BJ (cell line): ENCODE measurements around the gene LDLRAP1. TPM values are rescaled to one million over a fixed set of nuclear protein-coding genes. Genes with fewer than 3 reads are reported as not detected.

Experiments
- CTCF ChIA-PET: fragments of 350-600 bp; formaldehyde crosslinking; extraction: SDS; loops from one replicate; lab custom pipeline; 2021; ENCODE audit warnings: antibody characterized with exemption, inconsistent platforms; lab: Yijun Ruan, JAX
- POLR2A ChIA-PET: fragments of 300-600 bp; sonication (Branson Sonifier 250); formaldehyde crosslinking; extraction: SDS; loops from one replicate; lab custom pipeline; 2021; ENCODE audit warnings: antibody characterized with exemption; lab: Charles Lee
- DNase-seq: peaks from one replicate; pipeline ENCODE4 v3.0.0-alpha.2; 2011; ENCODE audit warnings: low read depth
- H3K27me3 ChIP-seq: 2 replicates; pipeline ENCODE4 v1.6.0; 2011; ENCODE audit warnings: low read length; ENCODE audit not compliant: control insufficient read depth, insufficient read depth
- H3K36me3 ChIP-seq: 2 replicates; pipeline ENCODE4 v1.5.1; 2011; ENCODE audit warnings: low read length; ENCODE audit not compliant: control insufficient read depth, insufficient read depth
- H3K4me3 ChIP-seq: 2 replicates; pipeline ENCODE4 v1.5.1; 2011; ENCODE audit warnings: low read depth, mild to moderate bottlenecking, control low read depth, low read length
- CTCF ChIP-seq: IDR thresholded peaks from 2 replicates; pipeline ENCODE4 v1.5.1; 2011; ENCODE audit warnings: low read depth, mild to moderate bottlenecking, control low read depth, inconsistent platforms, low read length, moderate library complexity; ENCODE audit not compliant: insufficient read depth
- polyA plus RNA-seq: library from polyadenylated mRNA; depleted of rRNA; stranded (reverse); fragments of >200 nt; gene quantifications from 2 replicates; pipeline ENCODE4 v1.2.3, GENCODE V29; 2011

LDLRAP1 gene
- polyA plus RNA-seq, 1 experiment, result 27.2 TPM

GRCh38 chr1:25550683-25551310, 7.4 kb downstream of the LDLRAP1 start:
- H3K36me3 ChIP-seq, result peaks cover 5% of the 10 kb centered on the region; the same call in 1 of the 2 replicates
- no peaks in the 10 kb centered on the region for H3K27me3 ChIP-seq
- no peak for TF ChIP-seq CTCF
- ChIA-PET POLR2A (interaction anchor here (0.6 kb wide), 1 partner anchor 867 kb away, joined by 3 read pairs; no protein-coding TSS in a partner anchor), CTCF (interaction anchor here (1.0 to 4.0 kb wide), 2 partner anchors 22 kb away, joined by 3 to 17 read pairs; no protein-coding TSS in a partner anchor)
- H3K4me3 ChIP-seq, result no peak overlapping the region
- DNase-seq, result no peak

DNA sequence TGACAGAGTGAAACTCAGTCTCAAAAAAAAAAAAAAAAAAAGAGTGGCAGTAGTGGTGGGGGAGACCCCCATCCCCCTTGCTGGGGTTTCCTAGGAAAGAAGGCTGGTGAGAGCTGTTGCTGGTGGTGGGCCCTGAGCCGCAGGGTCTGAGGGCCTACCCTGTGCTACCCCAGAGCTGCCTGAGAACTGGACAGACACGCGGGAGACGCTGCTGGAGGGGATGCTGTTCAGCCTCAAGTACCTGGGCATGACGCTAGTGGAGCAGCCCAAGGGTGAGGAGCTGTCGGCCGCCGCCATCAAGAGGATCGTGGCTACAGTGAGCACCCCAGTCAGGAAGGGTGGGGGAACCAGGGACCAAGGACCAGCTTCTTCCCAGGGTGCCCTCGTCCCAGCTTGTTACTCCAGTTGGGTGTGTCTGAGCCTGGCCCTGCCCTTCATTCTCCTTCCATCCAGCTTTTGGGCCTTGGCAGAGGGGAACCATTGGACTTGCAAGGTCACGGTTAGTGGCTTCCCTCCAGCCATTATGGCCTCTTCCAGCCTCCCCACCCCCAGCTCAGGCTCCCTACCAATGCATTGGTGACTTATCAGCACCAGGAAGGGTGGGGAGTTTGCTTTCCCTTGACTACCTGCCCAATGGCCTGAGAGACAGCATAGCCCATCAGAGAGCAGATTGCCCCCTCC, 10.5 kb downstream of the LDLRAP1 start:
- DNase-seq, result no peak
- no peak overlapping the region for H3K4me3 ChIP-seq
- ChIA-PET POLR2A (no interaction called here), CTCF (interaction anchor here (0.9 to 1.4 kb wide), 4 partner anchors 12 to 33 kb away, joined by 3 to 4 read pairs (median 4); no protein-coding TSS in a partner anchor)
- H3K27me3 ChIP-seq, result no peaks in the 10 kb centered on the region
- no peak for TF ChIP-seq CTCF
- H3K36me3 ChIP-seq, result peaks cover 7% of the 10 kb centered on the region

- Histone ChIP-seq H3K36me3 (peaks cover 10% of the 10 kb centered on the region), H3K27me3 (no peaks in the 10 kb centered on the region), H3K4me3 (no peak overlapping the region)
- TF ChIP-seq CTCF, result no peak
- no peak for DNase-seq
- CTCF ChIA-PET, result interaction anchor here (1.3 to 1.4 kb wide), 2 partner anchors 11 to 15 kb away, joined by 4 read pairs; no protein-coding TSS in a partner anchor
- POLR2A ChIA-PET, result no interaction called here
Observed at GRCh38 chr1:25554430-25554780, 11.0 kb downstream of the LDLRAP1 start.

DNA sequence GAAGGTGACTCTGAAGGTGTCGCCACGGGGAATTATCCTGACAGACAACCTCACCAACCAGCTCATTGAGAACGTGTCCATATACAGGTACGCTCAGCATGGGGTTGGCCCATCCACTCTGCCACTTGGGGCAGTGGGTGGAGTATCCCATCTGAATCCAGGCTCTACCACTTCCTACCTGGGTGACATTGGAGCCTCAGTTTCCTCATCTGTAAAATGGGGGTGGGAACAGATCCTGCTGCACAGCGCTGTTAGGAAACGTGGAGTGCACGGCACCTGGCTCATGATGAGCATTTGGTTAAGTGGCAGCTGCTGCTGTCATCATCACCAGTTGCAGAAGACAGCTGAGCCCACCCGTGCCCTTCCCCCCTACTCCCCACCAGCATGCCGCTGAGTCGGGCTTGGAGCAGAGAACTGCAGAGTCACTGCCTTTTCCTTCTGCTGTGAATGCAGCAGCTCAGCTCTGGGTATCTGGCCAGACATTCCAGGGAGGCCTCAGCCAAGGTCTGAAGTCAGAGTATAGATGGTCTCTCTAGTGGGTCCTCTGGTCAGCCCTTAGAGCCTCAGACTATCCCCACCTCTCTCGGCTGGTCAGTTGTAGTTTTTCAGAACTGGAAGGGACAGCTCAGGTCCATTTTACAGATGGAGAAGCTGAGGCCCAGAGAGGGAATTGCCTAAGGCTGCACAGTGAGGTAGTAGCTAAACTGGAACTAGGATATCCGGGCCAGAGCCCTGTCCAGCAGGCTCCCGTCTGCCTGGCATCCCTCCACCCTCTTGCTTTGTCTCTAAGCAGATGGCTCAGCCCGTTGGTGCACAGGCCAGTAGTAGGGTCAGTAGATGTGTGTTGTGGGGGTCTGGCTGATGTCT, 11.7 kb downstream of the LDLRAP1 start:
- POLR2A ChIA-PET, result no interaction called here

More for the DNA sequence above, 11.7 kb downstream of the LDLRAP1 start:
- no peaks in the 10 kb centered on the region for H3K27me3 ChIP-seq
- peaks cover 10% of the 10 kb centered on the region for H3K36me3 ChIP-seq
- no peak for DNase-seq
- TF ChIP-seq CTCF, result no peak
- CTCF ChIA-PET, result interaction anchor here (0.6 to 3.0 kb wide), 3 partner anchors 10 to 246 kb away, joined by 3 to 12 read pairs (median 4); no protein-coding TSS in a partner anchor
- H3K4me3 ChIP-seq, result no peak overlapping the region
